Hematopoietic multipotent progenitor cell treated with erythropoietin and hydrocortisone succinate and interleukin-3 and kit ligand, for 15 days (in vitro differentiated cells): Measurements from ENCODE around the gene LIPT2.

ENCODE experiments used
- DNase-seq: peaks from one replicate; pipeline ENCODE4 v3.0.0-alpha.2; 2015; ENCODE audit warnings: low spot score

LIPT2 gene

GRCh38 chr11:74464746-74465145 is 28.8 kb downstream of the LIPT2 start:
- DNase-seq: no peak

GRCh38 chr11:74463216-74463615 is 30.3 kb downstream of the LIPT2 start:
- DNase-seq: no peak

- no peak for DNase-seq
These were observed 30.9 kb downstream of the LIPT2 start for GRCh38 chr11:74462631-74463030.

GRCh38 chr11:74462009-74462408 is 31.5 kb downstream of the LIPT2 start:
- DNase-seq: no peak

GRCh38 chr11:74460481-74461154 is 32.9 kb downstream of the LIPT2 start:
- peak; percentile 68 for DNase-seq

GRCh38 chr11:74460065-74460464 is 33.5 kb downstream of the LIPT2 start:
- DNase-seq: peak; percentile 33

GRCh38 chr11:74459584-74459983 is 33.9 kb downstream of the LIPT2 start:
- peak; percentile 76 for DNase-seq

GRCh38 chr11:74457356-74457755 is 36.2 kb downstream of the LIPT2 start:
- no peak for DNase-seq

- DNase-seq: peak; percentile 80
These were observed 40.0 kb downstream of the LIPT2 start for GRCh38 chr11:74453373-74453975.

- no peak for DNase-seq
These were observed 41.2 kb downstream of the LIPT2 start for GRCh38 chr11:74452366-74452765.

GRCh38 chr11:74450318-74450717 is 43.2 kb downstream of the LIPT2 start:
- DNase-seq: no peak

- DNase-seq: peak; percentile 88
These were observed 44.1 kb downstream of the LIPT2 start for GRCh38 chr11:74449369-74449931.

- DNase-seq: no peak
These were observed 45.8 kb downstream of the LIPT2 start for GRCh38 chr11:74447720-74448119.

- DNase-seq: no peak
These were observed 47.0 kb downstream of the LIPT2 start for GRCh38 chr11:74446532-74446938.

GRCh38 chr11:74444173-74444826 is 49.2 kb downstream of the LIPT2 start:
- DNase-seq: no peak

GRCh38 chr11:74443071-74443864 is 50.3 kb downstream of the LIPT2 start:
- DNase-seq: no peak

GRCh38 chr11:74442636-74443035 is 50.9 kb downstream of the LIPT2 start:
- DNase-seq: no peak
